C4-2B (cell line): ENCODE data around the gene HGFAC.

ENCODE experiments used
- ZFX ChIP-seq: fragments of 450-650 bp; IDR thresholded peaks from 2 replicates; pipeline ENCODE4 v1.6.1; 2017
- TF ChIP-seq, protein P1 (sequence below): fragments of 450-650 bp; conservative IDR thresholded peaks from 2 replicates; pipeline ENCODE4 v1.5.1; 2017; ENCODE audit warnings: mild to moderate bottlenecking

DNA sequence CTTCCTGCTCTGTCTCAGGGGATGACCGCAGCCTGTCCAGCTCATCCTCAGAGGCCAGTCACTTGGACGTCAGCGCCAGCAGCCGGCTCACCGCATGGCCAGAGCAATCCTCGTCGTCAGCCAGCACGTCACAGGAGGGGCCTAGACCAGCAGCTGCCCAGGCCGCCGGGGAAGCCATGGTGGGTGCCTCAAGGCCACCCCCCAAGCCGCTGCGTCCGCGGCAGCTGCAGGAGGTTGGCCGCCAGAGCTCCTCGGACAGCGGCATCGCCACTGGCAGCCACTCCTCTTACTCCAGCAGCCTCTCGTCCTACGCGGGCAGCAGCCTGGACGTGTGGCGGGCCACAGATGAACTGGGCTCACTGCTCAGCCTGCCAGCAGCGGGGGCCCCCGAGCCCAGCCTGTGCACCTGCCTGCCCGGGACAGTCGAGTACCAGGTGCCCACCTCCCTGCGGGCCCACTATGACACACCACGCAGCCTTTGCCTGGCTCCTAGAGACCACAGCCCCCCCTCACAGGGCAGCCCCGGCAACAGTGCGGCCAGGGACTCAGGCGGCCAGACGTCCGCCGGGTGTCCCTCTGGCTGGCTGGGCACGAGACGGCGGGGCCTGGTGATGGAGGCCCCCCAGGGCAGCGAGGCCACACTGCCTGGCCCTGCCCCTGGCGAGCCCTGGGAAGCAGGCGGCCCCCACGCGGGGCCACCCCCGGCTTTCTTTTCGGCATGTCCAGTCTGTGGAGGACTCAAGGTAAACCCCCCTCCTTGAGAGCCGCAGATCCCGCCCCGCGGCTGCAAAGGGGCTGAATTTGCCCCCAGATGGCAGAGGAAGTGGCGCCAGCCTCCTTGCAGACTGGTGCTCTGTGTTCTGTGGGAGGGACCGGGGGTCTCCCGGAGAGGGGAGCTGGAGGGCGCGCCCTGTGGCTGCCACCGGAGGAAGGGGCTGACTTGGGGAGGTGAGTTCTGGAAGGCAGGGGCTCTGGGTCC, 51.3 kb downstream of the HGFAC start:
- TF ChIP-seq, protein P1, sequence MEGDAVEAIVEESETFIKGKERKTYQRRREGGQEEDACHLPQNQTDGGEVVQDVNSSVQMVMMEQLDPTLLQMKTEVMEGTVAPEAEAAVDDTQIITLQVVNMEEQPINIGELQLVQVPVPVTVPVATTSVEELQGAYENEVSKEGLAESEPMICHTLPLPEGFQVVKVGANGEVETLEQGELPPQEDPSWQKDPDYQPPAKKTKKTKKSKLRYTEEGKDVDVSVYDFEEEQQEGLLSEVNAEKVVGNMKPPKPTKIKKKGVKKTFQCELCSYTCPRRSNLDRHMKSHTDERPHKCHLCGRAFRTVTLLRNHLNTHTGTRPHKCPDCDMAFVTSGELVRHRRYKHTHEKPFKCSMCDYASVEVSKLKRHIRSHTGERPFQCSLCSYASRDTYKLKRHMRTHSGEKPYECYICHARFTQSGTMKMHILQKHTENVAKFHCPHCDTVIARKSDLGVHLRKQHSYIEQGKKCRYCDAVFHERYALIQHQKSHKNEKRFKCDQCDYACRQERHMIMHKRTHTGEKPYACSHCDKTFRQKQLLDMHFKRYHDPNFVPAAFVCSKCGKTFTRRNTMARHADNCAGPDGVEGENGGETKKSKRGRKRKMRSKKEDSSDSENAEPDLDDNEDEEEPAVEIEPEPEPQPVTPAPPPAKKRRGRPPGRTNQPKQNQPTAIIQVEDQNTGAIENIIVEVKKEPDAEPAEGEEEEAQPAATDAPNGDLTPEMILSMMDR: no peak
- TF ChIP-seq ZFX: no peak
